WI38 (cell line): Measurements from ENCODE around the gene BSPRY.
"Not testable (repeated sequence)": the region's sequence is repeated elsewhere in the genome, so short reads cannot be mapped to it uniquely, and the experiment has no call there.

Source experiments
- H3K4me3 ChIP-seq: 2 replicates; pipeline ENCODE4 v1.5.1; 2011; ENCODE audit warnings: low read depth, mild to moderate bottlenecking, control low read depth, low read length
- TF ChIP-seq, protein P1 (sequence below): IDR thresholded peaks from 2 replicates; pipeline ENCODE4 v1.5.1; 2012; ENCODE audit warnings: low read depth, mild to moderate bottlenecking, control low read depth, low read length

BSPRY gene

GRCh38 chr9:113380869-113381378 lies 31.6 kb downstream of the BSPRY start:
- H3K4me3 ChIP-seq = no peak overlapping the region
- TF ChIP-seq, protein P1, sequence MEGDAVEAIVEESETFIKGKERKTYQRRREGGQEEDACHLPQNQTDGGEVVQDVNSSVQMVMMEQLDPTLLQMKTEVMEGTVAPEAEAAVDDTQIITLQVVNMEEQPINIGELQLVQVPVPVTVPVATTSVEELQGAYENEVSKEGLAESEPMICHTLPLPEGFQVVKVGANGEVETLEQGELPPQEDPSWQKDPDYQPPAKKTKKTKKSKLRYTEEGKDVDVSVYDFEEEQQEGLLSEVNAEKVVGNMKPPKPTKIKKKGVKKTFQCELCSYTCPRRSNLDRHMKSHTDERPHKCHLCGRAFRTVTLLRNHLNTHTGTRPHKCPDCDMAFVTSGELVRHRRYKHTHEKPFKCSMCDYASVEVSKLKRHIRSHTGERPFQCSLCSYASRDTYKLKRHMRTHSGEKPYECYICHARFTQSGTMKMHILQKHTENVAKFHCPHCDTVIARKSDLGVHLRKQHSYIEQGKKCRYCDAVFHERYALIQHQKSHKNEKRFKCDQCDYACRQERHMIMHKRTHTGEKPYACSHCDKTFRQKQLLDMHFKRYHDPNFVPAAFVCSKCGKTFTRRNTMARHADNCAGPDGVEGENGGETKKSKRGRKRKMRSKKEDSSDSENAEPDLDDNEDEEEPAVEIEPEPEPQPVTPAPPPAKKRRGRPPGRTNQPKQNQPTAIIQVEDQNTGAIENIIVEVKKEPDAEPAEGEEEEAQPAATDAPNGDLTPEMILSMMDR = no peak

DNA sequence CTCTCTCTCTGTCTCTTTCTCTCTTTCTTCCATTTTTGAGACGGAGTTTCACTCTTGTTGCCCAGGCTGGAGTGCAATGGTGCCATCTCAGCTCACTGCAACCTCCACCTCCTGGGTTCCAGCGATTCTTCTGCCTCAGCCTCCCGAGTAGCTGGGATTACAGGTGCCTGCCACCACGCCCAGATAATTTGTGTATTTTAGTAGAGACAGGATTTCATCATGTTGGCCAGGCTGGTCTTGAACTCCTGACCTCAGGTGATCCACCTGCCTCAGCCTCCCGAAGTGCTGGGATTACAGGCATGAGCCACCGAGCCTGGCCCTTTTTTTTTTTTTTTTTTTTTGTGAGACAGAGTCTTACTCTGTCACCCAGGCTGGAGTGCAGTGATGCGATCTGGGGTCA lies 32.1 kb downstream of the BSPRY start:
- not testable (repeated sequence) for H3K4me3 ChIP-seq

- TF ChIP-seq, protein P1 = no peak
- no peak overlapping the region for H3K4me3 ChIP-seq
Measured at GRCh38 chr9:113381909-113382411, 32.6 kb downstream of the BSPRY start.

- no peak overlapping the region for H3K4me3 ChIP-seq
- TF ChIP-seq, protein P1 = no peak
Measured at GRCh38 chr9:113386571-113387393, 37.4 kb downstream of the BSPRY start.

DNA sequence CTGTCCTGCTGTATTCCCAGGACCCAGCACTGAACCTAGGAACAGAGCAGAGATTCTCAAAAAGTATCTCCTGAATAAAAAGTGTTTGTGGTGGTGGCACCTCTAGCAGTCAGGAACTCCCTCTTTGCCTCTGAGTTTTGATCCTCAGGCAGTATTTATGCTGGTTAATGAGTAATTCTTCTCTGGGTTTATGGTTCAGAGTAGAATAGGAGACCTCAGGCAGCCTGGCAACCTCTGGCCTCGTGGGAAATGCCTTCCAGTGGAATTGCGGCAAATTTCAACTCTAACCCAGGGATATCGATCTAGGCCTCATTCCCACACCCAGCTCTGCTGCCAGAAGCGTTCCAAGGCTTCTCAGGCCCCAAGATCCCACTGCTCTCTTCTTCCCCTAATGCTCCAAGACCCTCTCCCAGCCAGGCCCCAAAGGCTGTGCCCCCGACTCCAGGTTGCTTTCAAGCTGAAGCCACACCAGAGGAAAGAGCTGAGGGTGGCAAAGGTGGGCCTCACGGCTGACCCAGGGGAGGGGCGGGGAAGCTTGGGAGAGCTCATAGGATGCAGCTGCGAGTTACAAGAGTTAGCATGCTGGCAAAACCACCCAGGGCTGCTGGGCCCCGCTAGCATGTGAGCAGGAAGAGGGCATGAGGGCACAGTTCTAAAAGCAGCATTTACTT lies 38.4 kb downstream of the BSPRY start:
- H3K4me3 ChIP-seq = no peak overlapping the region
- TF ChIP-seq, protein P1 = no peak

DNA sequence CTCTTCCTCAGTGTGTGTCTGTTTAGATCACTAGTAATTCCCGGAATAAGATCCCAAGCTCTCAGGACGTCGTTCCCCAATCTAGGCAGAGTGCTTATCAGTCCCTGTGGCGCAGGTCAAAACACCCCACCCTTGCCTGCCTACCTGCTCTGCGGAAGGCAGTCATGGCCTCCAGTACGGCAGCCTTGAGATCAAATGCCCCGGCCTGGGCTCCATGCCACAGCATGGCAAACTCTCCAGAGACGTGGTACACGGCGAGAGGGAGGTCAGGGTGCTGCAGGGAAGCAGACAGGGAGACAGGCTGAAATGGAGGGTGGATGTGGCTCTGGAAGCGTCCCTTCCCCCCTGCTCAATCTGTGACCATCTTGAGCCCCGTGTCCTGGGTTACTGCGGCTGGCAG lies 39.5 kb downstream of the BSPRY start:
- H3K4me3 ChIP-seq = no peak overlapping the region
- TF ChIP-seq, protein P1 = no peak

- TF ChIP-seq, protein P1 = no peak
- H3K4me3 ChIP-seq = no peak overlapping the region
Measured at GRCh38 chr9:113389451-113389850, 40.1 kb downstream of the BSPRY start.
